Activated CD8-positive, alpha-beta T cell treated with anti-CD3 and anti-CD28 coated beads, Interleukin-2, amount 10 ng/mL, durations not matched to agents 7 days and 5 days (primary cell): ENCODE measurements around the gene YDJC. TPM values are rescaled to one million over a fixed set of nuclear protein-coding genes. Genes with fewer than 3 reads are reported as not detected.
A peak's percentile ranks its signal among the peaks of the same experiment; 100 is the strongest.
"Not testable (repeated sequence)": the region's sequence is repeated elsewhere in the genome, so short reads cannot be mapped to it uniquely, and the experiment has no call there.

ENCODE experiments used
- ATAC-seq: fragments of 150-1000 bp; cut with Tn5 transposase; one replicate; pipeline ENCODE4 v1.10.0; 2021; ENCODE audit warnings: moderate library complexity
- CTCF ChIA-PET: fragments of 350-600 bp; sonication (Branson Sonifier 250); formaldehyde crosslinking; loops from one replicate; lab custom pipeline; 2021; ENCODE audit warnings: antibody characterized with exemption; lab: Charles Lee
- POLR2A ChIA-PET: fragments of 350-600 bp; sonication (Branson Sonifier 250); formaldehyde crosslinking; loops from one replicate; lab custom pipeline; 2021; ENCODE audit warnings: antibody characterized with exemption; lab: Charles Lee
- DNase-seq: peaks from one replicate; pipeline ENCODE4 v3.0.0-alpha.2; 2020
- H3K27ac Mint-ChIP-seq: one replicate; pipeline ENCODE4 v1.8.0; 2021; ENCODE audit warnings: mild to moderate bottlenecking, mixed read lengths
- H3K27me3 Mint-ChIP-seq: one replicate; pipeline ENCODE4 v1.8.0; 2021; ENCODE audit warnings: low read depth, mixed read lengths
- H3K36me3 Mint-ChIP-seq: one replicate; pipeline ENCODE4 v1.8.0; 2021; ENCODE audit warnings: low read depth, mixed read lengths
- H3K4me1 Mint-ChIP-seq: one replicate; pipeline ENCODE4 v1.8.0; 2021; ENCODE audit warnings: low read depth, mixed read lengths
- H3K4me3 Mint-ChIP-seq: one replicate; pipeline ENCODE4 v1.8.0; 2021; ENCODE audit warnings: mild to moderate bottlenecking, mixed read lengths
- H3K9me3 Mint-ChIP-seq: one replicate; pipeline ENCODE4 v1.8.0; 2022; ENCODE audit warnings: mixed read lengths; ENCODE audit not compliant: insufficient read depth
- microRNA-seq: library from miRNA; unstranded; fragments of <30 nt; microRNA quantifications from one replicate; pipeline ENCODE4 v1.2.0, GENCODE V29; 2022
- total RNA-seq, 2 experiments: library from RNA; stranded (reverse); gene quantifications; one replicate each; pipeline ENCODE4 v1.2.3, GENCODE V29; 2021

Gene YDJC
- total RNA-seq, 2 experiments from 2014 or later: 46.7 to 47.1 TPM

- no peak overlapping the region for H3K4me3 Mint-ChIP-seq
- peaks cover 34% of the 10 kb centered on the region for H3K4me1 Mint-ChIP-seq
- CTCF ChIA-PET: no interaction called here
Observed at GRCh38 chr22:21589396-21589795, 40.4 kb downstream of the YDJC start.

GRCh38 chr22:21587803-21588611 is 41.8 kb downstream of the YDJC start:
- H3K27me3 Mint-ChIP-seq: no peaks in the 10 kb centered on the region
- DNase-seq: peak; percentile 40
- H3K9me3 Mint-ChIP-seq: no peaks in the 10 kb centered on the region
- no peak overlapping the region for H3K4me3 Mint-ChIP-seq
- H3K4me1 Mint-ChIP-seq: peaks cover 35% of the 10 kb centered on the region
- ChIA-PET CTCF (interaction anchor here (0.6 to 1.4 kb wide), 7 partner anchors 17 to 58 kb away, joined by 3 to 8 read pairs (median 3); partner anchors contain the start of genes SDF2L1 and YDJC), POLR2A (interaction anchor here (1.2 to 1.4 kb wide), 3 partner anchors 11 to 19 kb away, joined by 3 read pairs; no protein-coding TSS in a partner anchor)
- ATAC-seq: peak; percentile 84
- H3K27ac Mint-ChIP-seq: peak overlapping the region; percentile 79
- peaks cover 24% of the 10 kb centered on the region for H3K36me3 Mint-ChIP-seq

More at GRCh38 chr22:21589396-21589795, 40.4 kb downstream of the YDJC start:
- Mint-ChIP-seq H3K9me3 (no peaks in the 10 kb centered on the region), H3K36me3 (peaks cover 35% of the 10 kb centered on the region), H3K27ac (peak overlapping the region; percentile 41), H3K27me3 (no peaks in the 10 kb centered on the region)
- ATAC-seq (no peak), DNase-seq (no peak)
- POLR2A ChIA-PET: no interaction called here

- ATAC-seq (no peak), DNase-seq (no peak)
- Mint-ChIP-seq H3K4me3 (no peak overlapping the region), H3K4me1 (peaks cover 27% of the 10 kb centered on the region), H3K36me3 (peaks cover 15% of the 10 kb centered on the region), H3K9me3 (no peaks in the 10 kb centered on the region), H3K27ac (no peak overlapping the region), H3K27me3 (no peaks in the 10 kb centered on the region)
- CTCF ChIA-PET: interaction anchor here (0.8 kb wide), 1 partner anchor 14 kb away, joined by 3 read pairs; no protein-coding TSS in a partner anchor
- POLR2A ChIA-PET: interaction anchor here (0.6 kb wide), 1 partner anchor 20 kb away, joined by 3 read pairs; no protein-coding TSS in a partner anchor
Observed at GRCh38 chr22:21585389-21585788, 44.4 kb downstream of the YDJC start.

GRCh38 chr22:21582801-21583740 is 46.8 kb downstream of the YDJC start:
- H3K9me3 Mint-ChIP-seq: no peaks in the 10 kb centered on the region
- no peaks in the 10 kb centered on the region for H3K27me3 Mint-ChIP-seq
- peaks cover 23% of the 10 kb centered on the region for H3K4me1 Mint-ChIP-seq
- ChIA-PET CTCF (no interaction called here), POLR2A (interaction anchor here (1.1 kb wide), 1 partner anchor 9 kb away, joined by 4 read pairs; no protein-coding TSS in a partner anchor)
- no peak for ATAC-seq
- DNase-seq: no peak
- H3K36me3 Mint-ChIP-seq: peaks cover 11% of the 10 kb centered on the region
- H3K4me3 Mint-ChIP-seq: no peak overlapping the region
- peak overlapping the region; percentile 31 for H3K27ac Mint-ChIP-seq

- H3K9me3 Mint-ChIP-seq, H3K4me3 Mint-ChIP-seq, H3K27ac Mint-ChIP-seq, ATAC-seq, H3K27me3 Mint-ChIP-seq, DNase-seq, POLR2A ChIA-PET: not testable (repeated sequence)
- H3K4me1 Mint-ChIP-seq: peaks cover 22% of the 10 kb centered on the region
- H3K36me3 Mint-ChIP-seq: peaks cover 15% of the 10 kb centered on the region
- CTCF ChIA-PET: interaction anchor here (0.6 kb wide), 1 partner anchor 43 kb away, joined by 3 read pairs; no protein-coding TSS in a partner anchor
Observed at GRCh38 chr22:21581009-21581713, 48.7 kb downstream of the YDJC start.

GRCh38 chr22:21580623-21581007 is 49.2 kb downstream of the YDJC start:
- H3K27ac Mint-ChIP-seq, H3K9me3 Mint-ChIP-seq, DNase-seq, ATAC-seq, H3K27me3 Mint-ChIP-seq, H3K4me3 Mint-ChIP-seq, CTCF ChIA-PET, POLR2A ChIA-PET: not testable (repeated sequence)
- Mint-ChIP-seq H3K36me3 (peaks cover 16% of the 10 kb centered on the region), H3K4me1 (peaks cover 23% of the 10 kb centered on the region)

GRCh38 chr22:21579474-21579851 is 50.4 kb downstream of the YDJC start:
- Mint-ChIP-seq H3K4me1 (peaks cover 19% of the 10 kb centered on the region), H3K27me3 (no peaks in the 10 kb centered on the region), H3K4me3 (no peak overlapping the region), H3K36me3 (peaks cover 11% of the 10 kb centered on the region), H3K9me3 (no peaks in the 10 kb centered on the region), H3K27ac (no peak overlapping the region)
- ATAC-seq: no peak
- no peak for DNase-seq
- CTCF ChIA-PET: interaction anchor here (0.9 to 1.6 kb wide), 4 partner anchors 17 to 147 kb away, joined by 3 to 4 read pairs (median 3); partner anchors contain the start of gene SDF2L1
- POLR2A ChIA-PET: no interaction called here

Small RNA genes lying within 50 kb of the gene (microRNA-seq; reads per million reads assigned to microRNA genes)
- gene MIR130B: 5,712 reads per million, percentile 93 among the genes with 10 or more reads in this experiment
- gene MIR301B: 10.3 reads per million, percentile 25 among the genes with 10 or more reads in this experiment

Other genes starting within 250 kb of the YDJC start
- gene RIMBP3B, start 246.3 kb downstream of the YDJC start, total RNA-seq: under 1 TPM; 0.18 to 0.68 TPM
- gene HIC2, start 212.7 kb downstream of the YDJC start, total RNA-seq: 1 to 10 TPM; 4.1 to 4.8 TPM
- gene TMEM191C, start 162.6 kb downstream of the YDJC start, total RNA-seq: 1 to 10 TPM; 1.1 to 2.4 TPM
- under 1 TPM; 0.08 to 0.34 TPM for gene RIMBP3C, start 78.6 kb downstream of the YDJC start, total RNA-seq
- 10 to 100 TPM; 65.3 to 69.6 TPM for gene UBE2L3, start 62.3 kb downstream of the YDJC start, total RNA-seq
- gene CCDC116, start 2.7 kb upstream of the YDJC start, total RNA-seq: 1 to 10 TPM in 1 of 2 experiments, under 1 TPM in 1; 0.66 to 1.6 TPM
- gene SDF2L1, start 12.3 kb upstream of the YDJC start, total RNA-seq: 10 to 100 TPM; 85.9 to 86.4 TPM
- gene PPIL2, start 36.0 kb upstream of the YDJC start, total RNA-seq: 10 to 100 TPM; 66.0 to 72.1 TPM
- 1 to 10 TPM; 6.3 to 8.8 TPM for gene YPEL1, start 105.8 kb upstream of the YDJC start, total RNA-seq
- gene MAPK1, start 237.6 kb upstream of the YDJC start, total RNA-seq: 100 to 1,000 TPM; 141 to 144 TPM